Retinal pigment epithelial cell (primary cell): ENCODE results near the gene AACS.

Experiments used
- DNase-seq: peaks from one replicate; pipeline ENCODE4 v3.0.0-alpha.2; 2010; ENCODE audit warnings: low read depth
- H3K4me3 ChIP-seq: 2 replicates; pipeline ENCODE4 v1.5.1; 2011; ENCODE audit warnings: mild to moderate bottlenecking, low read length, control low read depth, moderate library complexity
- CTCF ChIP-seq: conservative IDR thresholded peaks from 2 replicates; pipeline ENCODE4 v1.5.1; 2011; ENCODE audit warnings: low read depth, low read length, control low read depth, inconsistent platforms

Gene AACS

GRCh38 chr12:125151284-125151683 lies 86.0 kb downstream of the AACS start:
- TF ChIP-seq CTCF: no peak
- no peak for DNase-seq
- H3K4me3 ChIP-seq: no peak overlapping the region

- DNase-seq: no peak
- H3K4me3 ChIP-seq: no peak overlapping the region
- TF ChIP-seq CTCF: no peak
These were observed 87.2 kb downstream of the AACS start for GRCh38 chr12:125152463-125152862.

- no peak for DNase-seq
- TF ChIP-seq CTCF: no peak
- H3K4me3 ChIP-seq: no peak overlapping the region
These were observed 90.1 kb downstream of the AACS start for GRCh38 chr12:125155366-125155765.

- no peak overlapping the region for H3K4me3 ChIP-seq
- no peak for TF ChIP-seq CTCF
- DNase-seq: no peak
These were observed 91.9 kb downstream of the AACS start for GRCh38 chr12:125157177-125157576.

- DNase-seq: no peak
- no peak overlapping the region for H3K4me3 ChIP-seq
- TF ChIP-seq CTCF: no peak
These were observed 94.5 kb downstream of the AACS start for GRCh38 chr12:125159702-125160101.

- no peak for TF ChIP-seq CTCF
- no peak for DNase-seq
- no peak overlapping the region for H3K4me3 ChIP-seq
These were observed 95.2 kb downstream of the AACS start for GRCh38 chr12:125160281-125160955.

GRCh38 chr12:125161712-125162022 lies 96.4 kb downstream of the AACS start:
- DNase-seq: no peak
- no peak for TF ChIP-seq CTCF
- H3K4me3 ChIP-seq: no peak overlapping the region
